ENCODE measurements around the gene PARVA. TPM values are rescaled to one million over a fixed set of nuclear protein-coding genes. Genes with fewer than 3 reads are reported as not detected.

Gene PARVA
- total RNA-seq, 2 donors from 2014 or later, result 66.5 to 105 TPM

DNA sequence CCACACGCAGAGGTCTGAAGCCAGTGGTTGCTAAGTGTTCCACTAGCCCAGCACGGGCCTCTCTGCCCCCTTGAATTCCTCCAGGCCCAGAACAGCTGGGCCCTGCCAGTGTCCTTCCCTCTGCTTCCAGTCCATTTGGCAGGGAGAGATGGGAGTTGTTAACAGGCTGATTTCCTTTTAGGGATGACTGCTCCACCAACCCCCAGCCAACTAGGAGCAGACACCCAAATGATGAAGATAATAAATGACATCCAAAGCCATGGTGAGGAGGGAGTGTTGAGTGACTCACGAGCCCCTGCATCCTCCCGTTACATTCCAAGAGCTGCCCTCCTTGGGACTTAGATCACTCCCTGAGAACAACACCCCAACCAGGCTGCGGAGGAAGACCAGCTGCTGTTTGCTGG lies 20.6 kb downstream of the PARVA start:
- intact Hi-C loops (cut with DNase I), result no loop called here
- ATAC-seq (peak; percentile 90 to 96), DNase-seq (peak; percentile 63)

DNA sequence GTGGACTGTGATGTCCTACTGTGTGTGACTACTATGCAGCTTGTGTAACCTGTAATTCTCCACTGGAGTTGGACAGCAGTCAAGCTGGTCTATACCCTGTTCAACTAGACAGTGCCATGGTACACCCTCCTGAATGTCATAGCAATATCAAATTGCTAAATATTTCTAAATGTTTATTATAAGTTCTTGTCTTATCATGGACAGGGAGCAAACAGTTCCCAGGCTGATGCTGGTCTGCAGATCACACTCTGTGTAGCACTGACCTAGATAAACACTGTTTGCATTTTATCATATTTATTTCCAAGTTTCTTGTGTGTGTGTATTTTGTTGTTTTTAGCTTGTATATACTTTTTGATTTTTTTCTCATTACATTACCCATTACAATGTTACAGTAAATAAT lies 22.0 kb downstream of the PARVA start:
- ATAC-seq (no peak), DNase-seq (no peak)
- intact Hi-C loops (cut with DNase I), result no loop called here

DNA sequence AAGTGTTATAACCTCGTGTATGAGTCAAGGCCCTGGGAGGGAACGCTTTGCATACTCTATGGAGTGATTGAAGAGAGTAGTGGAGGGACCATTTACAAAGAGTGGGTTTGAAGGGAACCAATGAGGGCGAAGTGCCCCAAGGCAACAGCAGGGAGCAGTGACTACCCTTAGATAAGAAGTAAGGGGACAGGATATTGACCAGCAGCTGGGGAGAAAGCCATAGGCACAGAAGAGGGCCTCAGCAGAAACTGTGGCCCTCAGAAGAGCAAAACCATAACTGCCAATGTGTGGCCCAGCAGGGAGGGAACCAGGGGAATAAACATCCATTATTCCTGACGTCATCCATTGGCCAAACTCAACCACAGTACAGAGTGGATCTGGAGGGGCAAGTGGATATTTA lies 24.7 kb downstream of the PARVA start:
- DNase-seq (no peak), ATAC-seq (no peak)
- intact Hi-C loops (cut with DNase I), result no loop called here

DNA sequence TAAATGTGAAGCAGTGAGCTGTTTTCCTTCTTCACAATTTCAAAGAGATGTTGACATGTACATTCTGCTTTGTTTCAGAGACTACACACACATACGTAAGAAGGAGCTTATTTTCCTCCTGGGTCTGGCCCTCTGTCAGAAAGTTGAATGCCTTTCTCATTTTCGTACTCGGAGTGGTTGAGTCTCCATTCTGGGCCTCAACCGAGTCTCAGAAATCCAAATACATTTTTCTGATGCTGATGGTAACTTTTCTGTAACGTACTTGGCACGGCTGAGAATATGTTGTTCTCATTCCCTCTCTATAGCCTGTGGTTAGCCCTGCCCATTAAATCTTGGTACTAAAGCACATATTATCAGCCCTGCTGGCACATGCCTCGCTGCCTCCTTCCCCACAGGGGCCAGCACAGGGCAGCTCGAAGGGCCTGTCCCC lies 25.3 kb downstream of the PARVA start:
- ATAC-seq, result peak in 1 of 2 donors; percentile 33
- no peak for DNase-seq
- intact Hi-C loops (cut with DNase I), result no loop called here

- ATAC-seq (peak in 1 of 2 donors; percentile 21), DNase-seq (no peak)
- intact Hi-C loops (cut with DNase I), result no loop called here
These were observed 26.0 kb downstream of the PARVA start for GRCh38 chr11:12403122-12403996.

- intact Hi-C loops (cut with DNase I), result no loop called here
- ATAC-seq, result peak in 1 of 2 donors; percentile 10
These were observed 26.6 kb downstream of the PARVA start for GRCh38 chr11:12403997-12404350.

DNA sequence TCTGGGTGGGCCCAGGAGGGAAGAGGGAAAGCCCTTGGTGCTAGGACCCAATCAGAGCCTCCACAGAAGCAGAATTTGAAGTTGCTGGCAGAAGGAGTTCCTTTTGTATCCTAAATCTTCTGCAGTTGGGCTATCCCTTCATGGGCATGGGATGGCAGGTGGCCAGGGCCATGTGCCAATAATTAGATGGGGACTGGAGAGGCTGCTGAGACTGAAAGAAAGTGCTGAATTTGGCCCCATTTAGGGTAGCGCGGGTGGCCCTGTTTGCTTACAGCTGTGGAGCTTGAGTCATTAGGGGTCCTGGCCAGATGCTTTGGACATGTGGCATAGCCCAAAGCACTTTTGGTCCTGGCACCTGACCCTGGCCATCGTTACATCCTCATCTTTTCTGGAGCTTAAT lies 27.1 kb downstream of the PARVA start:
- ATAC-seq (peak in 1 of 2 donors; percentile 16), DNase-seq (no peak)
- intact Hi-C loops (cut with DNase I), result no loop called here

More at GRCh38 chr11:12403997-12404350, 26.6 kb downstream of the PARVA start:
- no peak for DNase-seq

GRCh38 chr11:12408156-12408770 lies 30.9 kb downstream of the PARVA start:
- ATAC-seq (no peak), DNase-seq (no peak)
- intact Hi-C loops (cut with DNase I), result no loop called here

- DNase-seq, result no peak
These were observed 32.2 kb downstream of the PARVA start for GRCh38 chr11:12409621-12410005.

GRCh38 chr11:12410006-12410728 lies 32.8 kb downstream of the PARVA start:
- no peak for DNase-seq
- peak; percentile 42 to 60 for ATAC-seq
- intact Hi-C loops (cut with DNase I), result loop anchor here in 1 of 2 donors (10.0 kb wide), 1 partner anchor 185 kb away; no protein-coding TSS in a partner anchor

More at GRCh38 chr11:12409621-12410005, 32.2 kb downstream of the PARVA start:
- intact Hi-C loops (cut with DNase I), result loop anchor here in 1 of 2 donors (10.0 kb wide), 1 partner anchor 185 kb away; no protein-coding TSS in a partner anchor
- ATAC-seq, result no peak

GRCh38 chr11:12411393-12411792 lies 34.0 kb downstream of the PARVA start:
- DNase-seq (no peak), ATAC-seq (no peak)
- intact Hi-C loops (cut with DNase I), result loop anchor here in 1 of 2 donors (10.0 kb wide), 1 partner anchor 183 kb away; no protein-coding TSS in a partner anchor

DNA sequence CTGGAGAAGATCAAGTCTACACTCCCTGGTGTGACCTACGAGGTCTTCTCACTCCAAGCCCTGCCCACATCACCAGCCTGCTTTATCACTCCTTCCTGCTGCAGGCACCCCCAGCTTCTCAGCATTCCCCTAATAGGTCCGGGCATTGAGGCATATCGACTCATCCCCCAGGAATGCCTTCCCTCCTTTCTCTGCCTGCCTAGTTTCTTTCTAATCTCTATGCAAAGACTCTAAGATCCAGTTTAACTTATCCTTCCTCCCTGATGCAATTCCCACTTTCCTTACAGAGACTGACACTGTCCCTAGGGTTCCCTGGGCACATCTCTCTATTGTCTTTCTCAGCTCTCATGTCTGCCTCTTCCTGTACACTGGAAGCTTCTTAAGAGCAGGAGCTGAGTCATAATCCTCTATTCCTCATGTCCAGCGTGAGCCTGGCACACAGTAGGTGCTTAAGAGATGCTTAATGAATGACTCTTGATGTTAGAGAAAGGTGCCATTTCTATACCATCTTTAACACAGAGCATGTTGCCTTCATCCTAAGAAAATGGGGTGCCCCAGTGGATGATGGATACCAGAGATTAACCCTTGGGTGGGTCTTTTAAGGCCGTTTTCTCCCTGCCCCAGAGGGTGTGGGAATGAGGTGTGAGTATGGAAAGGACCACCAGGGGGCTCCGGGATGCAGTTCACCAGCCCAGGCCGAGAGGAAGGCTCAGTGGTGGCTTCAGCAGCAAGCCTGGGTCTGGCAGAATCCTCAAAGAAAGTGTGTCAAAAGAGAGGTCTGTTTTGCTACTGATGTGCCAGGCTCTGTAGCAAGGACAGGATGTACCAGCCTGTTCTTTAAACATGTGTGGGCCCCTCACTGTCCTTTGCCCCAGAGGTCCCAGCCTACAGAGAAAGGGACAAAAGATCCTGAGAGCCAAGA lies 34.7 kb downstream of the PARVA start:
- peak; percentile 74 for DNase-seq
- intact Hi-C loops (cut with DNase I), result loop anchor here in 1 of 2 donors (2.0 to 10.0 kb wide), 2 partner anchors 183 to 481 kb away; no protein-coding TSS in a partner anchor
- ATAC-seq, result peak; percentile 83 to 85

DNA sequence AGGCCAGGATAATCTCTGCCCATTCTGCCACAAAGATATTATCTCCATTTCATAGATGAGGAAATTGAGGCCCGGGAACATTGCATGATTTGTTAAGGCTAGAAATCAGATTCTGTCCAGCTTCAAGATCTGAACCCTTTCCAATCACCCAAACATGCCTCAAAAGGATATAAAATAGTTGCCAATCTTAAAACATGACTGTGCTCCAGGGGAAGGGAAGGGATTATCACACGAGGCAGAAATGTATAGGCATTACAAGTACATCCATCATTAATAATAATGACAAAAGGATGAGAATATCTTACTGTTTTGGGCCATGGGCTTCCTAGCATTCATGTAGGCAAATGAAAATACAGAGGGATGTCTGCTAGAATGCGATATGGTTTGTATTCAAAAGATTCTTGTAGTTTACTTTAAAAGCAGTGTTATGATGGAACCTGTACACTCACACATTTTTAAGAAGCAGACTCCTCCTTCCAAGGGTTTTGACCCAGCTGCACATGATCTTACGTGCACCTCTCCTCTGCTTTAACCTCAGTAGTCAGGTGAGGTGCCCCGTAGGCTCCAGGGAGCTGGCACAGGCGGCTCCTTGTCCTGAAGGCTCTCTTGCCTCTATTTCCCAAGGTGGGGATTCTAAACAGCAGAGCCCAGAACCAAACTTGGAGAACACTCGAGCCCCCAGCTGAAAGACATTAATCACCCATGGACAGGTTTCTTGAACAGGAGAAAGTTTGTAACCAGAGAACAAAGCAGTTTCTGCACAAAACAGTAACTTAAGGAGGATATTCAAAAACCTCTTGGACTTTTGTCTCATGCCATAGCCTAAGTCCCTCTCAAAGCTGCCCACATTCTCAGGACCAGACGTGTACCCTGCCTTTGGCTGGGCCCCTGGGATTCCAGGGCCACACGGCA lies 36.0 kb downstream of the PARVA start:
- ATAC-seq (no peak), DNase-seq (no peak)
- intact Hi-C loops (cut with DNase I), result loop anchor here in 1 of 2 donors (2.0 to 10.0 kb wide), 2 partner anchors 181 to 479 kb away; no protein-coding TSS in a partner anchor

- no peak for DNase-seq
- no peak for ATAC-seq
These were observed 37.2 kb downstream of the PARVA start for GRCh38 chr11:12414611-12415010.

DNA sequence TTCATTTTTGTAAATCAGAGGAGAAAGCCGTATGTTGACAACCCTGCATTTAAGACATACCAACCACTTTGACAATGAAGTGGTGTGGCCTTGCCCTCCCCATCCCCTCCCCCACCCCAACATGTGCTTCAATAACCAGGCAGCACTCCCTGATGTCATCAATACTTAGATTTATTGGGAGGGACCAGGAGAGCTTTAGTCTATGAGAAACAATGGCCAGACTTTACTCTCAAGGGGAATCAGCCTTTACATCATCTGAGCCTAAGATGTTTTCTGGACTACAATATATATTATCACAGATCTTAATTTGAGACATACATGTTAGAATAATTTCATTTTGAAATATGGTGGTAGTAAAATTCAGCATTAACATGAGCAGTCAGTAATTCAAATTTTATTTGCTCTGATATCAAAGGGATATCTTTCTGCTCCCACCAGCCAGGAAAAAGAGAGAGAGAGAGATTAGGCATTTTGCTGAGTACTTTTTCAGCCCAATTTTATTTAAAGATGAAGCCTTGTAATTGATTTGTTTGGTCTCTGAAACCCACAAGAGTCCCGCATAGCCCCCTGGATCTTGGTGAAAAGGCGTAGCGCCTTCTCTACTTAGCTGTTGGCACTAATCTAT lies 38.1 kb downstream of the PARVA start:
- intact Hi-C loops (cut with DNase I), result loop anchor here in 1 of 2 donors (5.0 to 10.0 kb wide), 2 partner anchors 52 to 179 kb away; no protein-coding TSS in a partner anchor
- no peak for ATAC-seq

More at GRCh38 chr11:12414611-12415010, 37.2 kb downstream of the PARVA start:
- intact Hi-C loops (cut with DNase I), result loop anchor here in 1 of 2 donors (5.0 to 10.0 kb wide), 2 partner anchors 53 to 180 kb away; no protein-coding TSS in a partner anchor

DNA sequence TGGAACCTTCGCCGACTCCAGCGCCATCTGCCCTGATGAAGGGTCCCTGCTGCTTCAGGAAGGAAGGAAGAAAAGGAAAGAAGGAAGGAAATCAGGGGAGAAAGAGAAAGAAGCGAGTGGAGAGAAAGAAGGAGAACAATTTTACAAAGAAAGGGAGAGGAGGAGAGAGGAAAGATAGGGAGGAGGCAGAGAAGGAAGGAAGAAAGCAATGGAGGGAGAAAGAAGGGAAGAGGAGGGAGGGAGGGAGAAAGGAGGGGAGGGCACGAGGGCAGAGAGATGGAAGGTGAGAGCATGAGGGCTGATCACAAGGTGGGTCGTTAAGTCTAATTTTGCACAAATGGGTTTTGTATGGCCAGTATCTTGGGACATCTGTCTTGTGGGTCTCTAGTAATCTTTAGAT lies 39.2 kb downstream of the PARVA start:
- DNase-seq, result no peak
- no peak for ATAC-seq
- intact Hi-C loops (cut with DNase I), result loop anchor here in 1 of 2 donors (5.0 to 10.0 kb wide), 2 partner anchors 51 to 178 kb away; no protein-coding TSS in a partner anchor

More for the DNA sequence above, 38.1 kb downstream of the PARVA start:
- no peak for DNase-seq
